ENCODE measurements around the gene SETD2.

GRCh38 chr3:47065681-47066080 lies 98.2 kb downstream of the SETD2 start:
- TF ChIP-seq CTCF (conservative IDR thresholded peaks at IDR 0.05; ENCODE audit: low read depth, low read length) (no peak), EZH2phosphoT487 (IDR thresholded peaks at IDR 0.05; ENCODE audit: borderline replicate concordance, low read length) (no peak)
